ENCODE data around the gene AFF3.

The AFF3 gene

GRCh38 chr2:99571954-99572353 is 570.4 kb downstream of the AFF3 start:
- no peak for TF ChIP-seq ZNF70 (CRISPR knock-in tag; IDR thresholded peaks at IDR 0.05)
- no peak for TF ChIP-seq RARB (CRISPR knock-in tag; IDR thresholded peaks at IDR 0.05)
- no peak for TF ChIP-seq SNAI2 (CRISPR knock-in tag; IDR thresholded peaks at IDR 0.05)
- TF ChIP-seq ESRRG (CRISPR knock-in tag; IDR thresholded peaks at IDR 0.05): no peak
- TF ChIP-seq ZNF565 (CRISPR knock-in tag; conservative IDR thresholded peaks at IDR 0.05; ENCODE audit: low read depth): no peak
- TF ChIP-seq ZC3H10 (CRISPR knock-in tag; IDR thresholded peaks at IDR 0.05): no peak
- TF ChIP-seq, protein P1, sequence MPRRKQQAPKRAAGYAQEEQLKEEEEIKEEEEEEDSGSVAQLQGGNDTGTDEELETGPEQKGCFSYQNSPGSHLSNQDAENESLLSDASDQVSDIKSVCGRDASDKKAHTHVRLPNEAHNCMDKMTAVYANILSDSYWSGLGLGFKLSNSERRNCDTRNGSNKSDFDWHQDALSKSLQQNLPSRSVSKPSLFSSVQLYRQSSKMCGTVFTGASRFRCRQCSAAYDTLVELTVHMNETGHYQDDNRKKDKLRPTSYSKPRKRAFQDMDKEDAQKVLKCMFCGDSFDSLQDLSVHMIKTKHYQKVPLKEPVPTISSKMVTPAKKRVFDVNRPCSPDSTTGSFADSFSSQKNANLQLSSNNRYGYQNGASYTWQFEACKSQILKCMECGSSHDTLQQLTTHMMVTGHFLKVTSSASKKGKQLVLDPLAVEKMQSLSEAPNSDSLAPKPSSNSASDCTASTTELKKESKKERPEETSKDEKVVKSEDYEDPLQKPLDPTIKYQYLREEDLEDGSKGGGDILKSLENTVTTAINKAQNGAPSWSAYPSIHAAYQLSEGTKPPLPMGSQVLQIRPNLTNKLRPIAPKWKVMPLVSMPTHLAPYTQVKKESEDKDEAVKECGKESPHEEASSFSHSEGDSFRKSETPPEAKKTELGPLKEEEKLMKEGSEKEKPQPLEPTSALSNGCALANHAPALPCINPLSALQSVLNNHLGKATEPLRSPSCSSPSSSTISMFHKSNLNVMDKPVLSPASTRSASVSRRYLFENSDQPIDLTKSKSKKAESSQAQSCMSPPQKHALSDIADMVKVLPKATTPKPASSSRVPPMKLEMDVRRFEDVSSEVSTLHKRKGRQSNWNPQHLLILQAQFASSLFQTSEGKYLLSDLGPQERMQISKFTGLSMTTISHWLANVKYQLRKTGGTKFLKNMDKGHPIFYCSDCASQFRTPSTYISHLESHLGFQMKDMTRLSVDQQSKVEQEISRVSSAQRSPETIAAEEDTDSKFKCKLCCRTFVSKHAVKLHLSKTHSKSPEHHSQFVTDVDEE (CRISPR knock-in tag; IDR thresholded peaks at IDR 0.05): no peak
- TF ChIP-seq ZFP3 (CRISPR knock-in tag; IDR thresholded peaks at IDR 0.05): no peak
- TF ChIP-seq ZNF8 (CRISPR knock-in tag; IDR thresholded peaks at IDR 0.05): no peak
- no peak for ATAC-seq

DNA sequence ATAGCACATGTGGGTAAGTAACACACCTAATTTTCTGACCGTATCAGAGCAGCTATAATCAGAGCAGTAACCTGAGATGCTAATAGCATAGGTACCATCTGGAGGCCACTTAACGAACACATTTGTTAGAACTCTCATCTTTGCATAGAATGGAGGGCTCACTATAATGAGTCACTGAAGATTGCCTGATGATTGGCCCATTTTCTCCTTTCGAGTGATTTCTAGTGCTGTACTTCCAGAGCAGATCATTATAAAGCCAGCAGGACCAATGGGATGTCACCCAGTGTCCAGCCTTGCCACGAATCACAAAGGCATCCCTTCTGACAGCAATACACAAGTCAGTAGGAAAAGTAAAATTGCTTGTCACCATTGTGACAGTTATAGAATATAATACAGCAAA is 570.9 kb downstream of the AFF3 start:
- TF ChIP-seq TCF4 (CRISPR knock-in tag; IDR thresholded peaks at IDR 0.05; ENCODE audit: borderline replicate concordance): no peak
- TF ChIP-seq, protein P2, sequence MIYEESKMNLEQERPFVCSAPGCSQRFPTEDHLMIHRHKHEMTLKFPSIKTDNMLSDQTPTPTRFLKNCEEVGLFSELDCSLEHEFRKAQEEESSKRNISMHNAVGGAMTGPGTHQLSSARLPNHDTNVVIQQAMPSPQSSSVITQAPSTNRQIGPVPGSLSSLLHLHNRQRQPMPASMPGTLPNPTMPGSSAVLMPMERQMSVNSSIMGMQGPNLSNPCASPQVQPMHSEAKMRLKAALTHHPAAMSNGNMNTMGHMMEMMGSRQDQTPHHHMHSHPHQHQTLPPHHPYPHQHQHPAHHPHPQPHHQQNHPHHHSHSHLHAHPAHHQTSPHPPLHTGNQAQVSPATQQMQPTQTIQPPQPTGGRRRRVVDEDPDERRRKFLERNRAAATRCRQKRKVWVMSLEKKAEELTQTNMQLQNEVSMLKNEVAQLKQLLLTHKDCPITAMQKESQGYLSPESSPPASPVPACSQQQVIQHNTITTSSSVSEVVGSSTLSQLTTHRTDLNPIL (CRISPR knock-in tag; IDR thresholded peaks at IDR 0.05; ENCODE audit: low read depth): no peak
- no peak for TF ChIP-seq PPARA (CRISPR knock-in tag; IDR thresholded peaks at IDR 0.05; ENCODE audit: borderline replicate concordance)
- no peak for TF ChIP-seq ZC3H10 (CRISPR knock-in tag; IDR thresholded peaks at IDR 0.05)
- TF ChIP-seq ZFP30 (CRISPR knock-in tag; IDR thresholded peaks at IDR 0.05): no peak
- TF ChIP-seq, protein P3, sequence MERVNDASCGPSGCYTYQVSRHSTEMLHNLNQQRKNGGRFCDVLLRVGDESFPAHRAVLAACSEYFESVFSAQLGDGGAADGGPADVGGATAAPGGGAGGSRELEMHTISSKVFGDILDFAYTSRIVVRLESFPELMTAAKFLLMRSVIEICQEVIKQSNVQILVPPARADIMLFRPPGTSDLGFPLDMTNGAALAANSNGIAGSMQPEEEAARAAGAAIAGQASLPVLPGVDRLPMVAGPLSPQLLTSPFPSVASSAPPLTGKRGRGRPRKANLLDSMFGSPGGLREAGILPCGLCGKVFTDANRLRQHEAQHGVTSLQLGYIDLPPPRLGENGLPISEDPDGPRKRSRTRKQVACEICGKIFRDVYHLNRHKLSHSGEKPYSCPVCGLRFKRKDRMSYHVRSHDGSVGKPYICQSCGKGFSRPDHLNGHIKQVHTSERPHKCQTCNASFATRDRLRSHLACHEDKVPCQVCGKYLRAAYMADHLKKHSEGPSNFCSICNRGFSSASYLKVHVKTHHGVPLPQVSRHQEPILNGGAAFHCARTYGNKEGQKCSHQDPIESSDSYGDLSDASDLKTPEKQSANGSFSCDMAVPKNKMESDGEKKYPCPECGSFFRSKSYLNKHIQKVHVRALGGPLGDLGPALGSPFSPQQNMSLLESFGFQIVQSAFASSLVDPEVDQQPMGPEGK (CRISPR knock-in tag; IDR thresholded peaks at IDR 0.05; ENCODE audit: borderline replicate concordance): no peak
- no peak for TF ChIP-seq ZNF70 (CRISPR knock-in tag; IDR thresholded peaks at IDR 0.05)
- TF ChIP-seq SNAI2 (CRISPR knock-in tag; IDR thresholded peaks at IDR 0.05): no peak
- no peak for TF ChIP-seq CSDC2 (CRISPR knock-in tag; IDR thresholded peaks at IDR 0.05)
- TF ChIP-seq POU6F1 (CRISPR knock-in tag; IDR thresholded peaks at IDR 0.05; ENCODE audit: borderline replicate concordance, low read depth): no peak
- no peak for TF ChIP-seq TOX (CRISPR knock-in tag; IDR thresholded peaks at IDR 0.05; ENCODE audit: borderline replicate concordance)
- TF ChIP-seq CSRNP3 (CRISPR knock-in tag; IDR thresholded peaks at IDR 0.05): no peak
- no peak for TF ChIP-seq ARNTL (CRISPR knock-in tag; IDR thresholded peaks at IDR 0.05; ENCODE audit: borderline replicate concordance, low read depth)
- TF ChIP-seq, protein P1 (CRISPR knock-in tag; IDR thresholded peaks at IDR 0.05): no peak
- TF ChIP-seq ESRRG (CRISPR knock-in tag; IDR thresholded peaks at IDR 0.05): no peak
- TF ChIP-seq ZFP3 (CRISPR knock-in tag; IDR thresholded peaks at IDR 0.05): no peak
- no peak for TF ChIP-seq RARB (CRISPR knock-in tag; IDR thresholded peaks at IDR 0.05)
- no peak for TF ChIP-seq BACH2 (CRISPR knock-in tag; IDR thresholded peaks at IDR 0.05; ENCODE audit: borderline replicate concordance)
- ATAC-seq: no peak

All from SK-N-SH treated with all-trans-retinoic acid at 6 μM for 48 hours (cell line).